HL-60/S4 treated with retinoic acid at 250 ng/mL for 4 days and 3 days (cell line): ENCODE measurements around the gene RPTOR.
"Not testable (repeated sequence)": the region's sequence is repeated elsewhere in the genome, so short reads cannot be mapped to it uniquely, and the experiment has no call there.

ENCODE experiments used
- in situ Hi-C: fragments of 300-500 bp; cut with MboI; formaldehyde crosslinking; loops from 2 replicates; pipeline ENCODE4 v1.7.0; 2022; ENCODE audit warnings: low sequenced_read_pairs

Gene RPTOR

DNA sequence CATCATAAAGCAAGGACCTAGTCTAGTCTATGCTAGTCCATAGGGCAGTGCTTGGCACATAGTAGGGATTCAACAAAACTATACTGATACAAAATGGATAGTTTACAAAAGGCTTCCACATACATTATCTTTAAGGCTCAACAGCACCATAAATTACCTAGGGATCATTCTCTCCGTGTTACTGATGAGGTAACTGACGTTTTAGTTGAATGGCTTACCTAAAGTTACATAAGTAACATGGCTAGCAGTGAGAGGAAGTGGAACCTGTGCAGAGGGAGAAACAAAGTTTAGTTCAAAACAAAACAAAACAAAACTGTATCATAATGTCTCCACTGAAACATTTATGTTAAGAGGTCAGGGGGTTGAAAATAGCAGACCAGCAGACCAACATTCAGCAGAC, 7.9 kb downstream of the RPTOR start:
- in situ Hi-C loops = no loop called here

- in situ Hi-C loops = no loop called here
Measured at GRCh38 chr17:80555266-80555665, 10.6 kb downstream of the RPTOR start.

- in situ Hi-C loops = no loop called here
Measured at GRCh38 chr17:80558046-80558445, 13.4 kb downstream of the RPTOR start.

DNA sequence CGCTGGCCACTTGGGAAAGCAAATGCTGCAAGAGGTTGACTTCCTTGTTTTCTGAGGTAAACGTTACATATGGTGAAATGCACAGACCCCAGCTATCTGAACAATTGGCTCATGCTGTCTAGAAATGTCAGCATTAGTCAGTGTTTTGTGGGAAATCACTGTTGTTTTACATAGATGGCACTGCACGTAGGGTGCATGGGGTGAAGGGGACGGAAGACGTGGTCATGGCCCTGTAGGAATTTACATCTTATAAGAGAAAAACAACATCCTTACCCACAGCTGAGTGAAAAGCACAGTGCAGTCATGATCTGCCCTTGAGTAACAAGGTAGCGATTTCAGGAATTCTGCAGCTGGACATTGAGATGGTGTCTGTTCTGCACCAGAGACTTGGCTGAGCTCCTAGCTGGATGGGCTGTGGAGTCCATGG, 15.2 kb downstream of the RPTOR start:
- in situ Hi-C loops = no loop called here

GRCh38 chr17:80561541-80562114, 17.0 kb downstream of the RPTOR start:
- in situ Hi-C loops = no loop called here

GRCh38 chr17:80564545-80564944, 19.9 kb downstream of the RPTOR start:
- in situ Hi-C loops = no loop called here

DNA sequence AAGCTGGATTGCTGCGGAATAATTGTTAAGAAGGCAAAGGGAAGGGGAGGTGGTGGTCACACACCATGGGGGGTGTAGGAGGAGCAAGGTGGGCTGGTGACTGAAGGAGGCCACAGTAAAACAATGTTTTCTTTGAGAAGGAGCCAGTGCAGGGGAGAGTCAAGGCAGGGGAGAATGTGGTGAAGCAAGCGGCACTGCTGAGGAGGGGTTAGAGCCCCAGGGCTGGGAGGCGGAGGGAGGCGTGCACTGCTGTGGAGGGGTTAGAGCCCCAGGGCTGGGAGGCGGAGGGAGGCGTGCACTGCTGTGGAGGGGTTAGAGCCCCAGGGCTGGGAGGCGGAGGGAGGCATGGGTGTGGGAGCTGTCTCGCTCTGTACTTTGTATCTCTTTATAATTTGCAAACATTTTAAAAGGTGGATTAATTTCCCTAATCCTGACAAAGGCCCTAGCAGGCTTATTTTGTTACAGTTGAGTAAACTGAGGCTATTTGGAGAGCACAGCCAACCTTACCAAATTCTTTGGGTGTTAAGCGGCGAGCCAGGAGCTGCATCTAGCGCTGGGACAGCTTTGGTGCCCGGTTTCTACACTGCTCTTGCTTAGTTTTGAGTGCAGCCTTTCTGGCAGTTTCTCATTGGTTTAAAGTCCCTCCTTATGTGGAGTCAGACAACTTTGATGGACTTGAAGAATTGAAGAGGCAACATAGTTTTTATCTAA, 20.9 kb downstream of the RPTOR start:
- in situ Hi-C loops = no loop called here

DNA sequence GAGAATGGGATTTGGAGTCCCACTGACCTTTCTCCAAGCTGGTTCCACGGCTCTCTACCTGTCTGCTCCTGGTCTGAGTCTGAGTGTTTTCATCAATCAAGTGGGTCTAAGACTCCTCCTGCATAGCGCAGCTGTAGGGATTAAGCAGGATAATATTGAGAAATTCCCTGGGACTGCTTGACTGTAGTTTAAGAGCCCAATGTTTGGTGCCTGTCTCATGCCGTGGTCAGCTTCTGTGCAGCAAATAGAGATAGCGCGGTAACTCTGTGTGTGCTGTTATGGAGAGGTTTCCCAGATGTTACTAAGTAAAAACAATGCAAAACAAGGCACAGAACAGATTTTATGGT, 21.4 kb downstream of the RPTOR start:
- in situ Hi-C loops = no loop called here

GRCh38 chr17:80568246-80568645, 23.6 kb downstream of the RPTOR start:
- in situ Hi-C loops = no loop called here

DNA sequence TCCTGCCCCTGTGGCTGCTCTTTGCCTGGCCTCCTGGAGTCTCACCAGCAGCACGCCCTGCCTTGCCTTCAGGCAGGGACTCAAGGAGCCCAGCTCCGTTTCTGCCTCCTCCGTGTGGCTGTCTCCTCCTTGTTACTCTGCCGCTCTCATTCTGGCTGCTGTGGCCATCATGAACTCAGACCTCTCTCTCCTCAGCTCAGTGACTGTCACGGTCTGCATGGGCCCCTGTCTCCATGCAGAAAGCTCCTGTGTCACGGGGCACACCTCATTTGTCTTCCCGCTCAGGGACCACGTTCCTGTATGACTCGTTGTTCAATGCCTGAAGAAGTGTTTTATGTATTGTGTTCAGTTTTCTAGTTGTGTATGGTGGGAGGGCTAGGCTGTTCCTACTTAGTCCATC, 25.3 kb downstream of the RPTOR start:
- in situ Hi-C loops = loop anchor here (5.0 kb wide), 1 partner anchor 138 kb away; no protein-coding TSS in a partner anchor

DNA sequence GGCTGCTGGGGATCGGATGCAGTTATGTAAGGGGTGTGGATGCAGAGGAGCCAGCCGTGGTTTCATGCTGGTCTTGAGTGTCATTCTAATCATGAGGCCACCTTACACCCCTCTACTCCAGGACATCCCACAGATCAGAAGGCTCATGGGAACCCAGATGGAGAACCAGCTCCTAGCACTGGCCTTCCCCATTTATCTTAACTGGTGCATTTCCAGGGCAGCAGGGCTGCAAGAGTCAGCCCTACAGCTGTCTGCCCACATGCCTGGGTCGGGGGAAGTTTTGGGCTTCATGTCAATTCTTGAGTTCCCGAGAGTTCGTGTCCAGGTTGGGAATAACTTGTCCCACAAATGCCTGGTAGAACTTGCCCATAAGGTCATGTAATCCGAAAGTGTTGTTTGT, 29.1 kb downstream of the RPTOR start:
- in situ Hi-C loops = loop anchor here (5.0 kb wide), 1 partner anchor 141 kb away; no protein-coding TSS in a partner anchor

- in situ Hi-C loops = loop anchor here (5.0 kb wide), 1 partner anchor 142 kb away; no protein-coding TSS in a partner anchor
Measured at GRCh38 chr17:80574496-80574895, 29.9 kb downstream of the RPTOR start.

GRCh38 chr17:80575057-80575875, 30.6 kb downstream of the RPTOR start:
- in situ Hi-C loops = no loop called here

GRCh38 chr17:80577876-80578570, 33.4 kb downstream of the RPTOR start:
- in situ Hi-C loops = no loop called here

DNA sequence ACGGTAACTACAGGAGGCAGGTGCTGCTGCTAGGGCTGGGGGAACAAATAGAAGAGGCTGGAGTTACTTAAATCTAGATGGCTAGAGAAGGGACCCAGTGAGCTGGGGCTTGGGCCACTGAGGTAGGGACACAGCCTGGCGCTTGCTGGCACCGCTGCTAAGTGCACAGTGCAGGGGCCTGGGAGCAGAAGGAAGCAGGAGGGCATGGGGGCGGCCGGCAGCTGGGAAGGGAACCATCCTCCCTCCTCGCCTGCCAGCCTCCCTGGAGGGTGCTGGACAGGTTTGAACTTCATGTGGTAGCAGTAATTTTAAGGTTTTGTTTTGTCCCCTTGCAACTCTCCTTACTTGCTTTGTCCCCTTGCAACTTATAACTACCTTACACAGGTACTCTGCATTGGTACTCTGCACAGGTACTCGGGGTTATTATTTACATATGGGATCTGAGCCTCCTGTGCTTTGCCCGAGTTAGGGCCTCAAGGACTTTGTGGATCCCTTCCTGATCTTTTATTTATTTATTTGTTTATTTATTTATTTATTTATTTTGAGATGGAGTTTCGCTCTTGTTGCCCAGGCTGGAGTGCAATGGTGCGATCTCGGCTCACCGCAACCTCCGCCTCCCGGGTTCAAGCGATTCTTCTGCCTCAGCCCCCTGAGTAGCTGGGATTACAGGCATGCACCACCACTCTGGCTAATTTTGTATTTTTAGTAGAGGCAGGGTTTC, 34.2 kb downstream of the RPTOR start:
- in situ Hi-C loops = not testable (repeated sequence)

DNA sequence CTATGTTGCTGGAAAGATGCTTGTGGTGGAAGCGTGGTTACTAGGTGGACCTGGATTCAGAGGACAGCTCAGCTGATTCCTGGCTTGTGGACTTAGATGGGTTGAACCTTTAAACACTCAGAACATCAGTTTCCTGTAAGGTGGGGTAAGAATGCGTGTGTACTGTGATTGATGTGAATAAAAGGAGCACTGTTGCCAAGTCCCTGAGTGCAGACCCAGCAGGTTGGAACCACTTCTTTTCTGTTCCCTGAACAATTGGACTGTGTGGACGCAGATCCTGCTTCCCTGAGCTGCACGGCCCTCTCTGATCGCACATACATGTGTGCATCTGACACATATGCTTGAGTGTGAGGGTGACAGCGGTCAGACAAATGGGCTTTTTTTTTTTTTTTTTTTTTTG, 37.5 kb downstream of the RPTOR start:
- in situ Hi-C loops = no loop called here

DNA sequence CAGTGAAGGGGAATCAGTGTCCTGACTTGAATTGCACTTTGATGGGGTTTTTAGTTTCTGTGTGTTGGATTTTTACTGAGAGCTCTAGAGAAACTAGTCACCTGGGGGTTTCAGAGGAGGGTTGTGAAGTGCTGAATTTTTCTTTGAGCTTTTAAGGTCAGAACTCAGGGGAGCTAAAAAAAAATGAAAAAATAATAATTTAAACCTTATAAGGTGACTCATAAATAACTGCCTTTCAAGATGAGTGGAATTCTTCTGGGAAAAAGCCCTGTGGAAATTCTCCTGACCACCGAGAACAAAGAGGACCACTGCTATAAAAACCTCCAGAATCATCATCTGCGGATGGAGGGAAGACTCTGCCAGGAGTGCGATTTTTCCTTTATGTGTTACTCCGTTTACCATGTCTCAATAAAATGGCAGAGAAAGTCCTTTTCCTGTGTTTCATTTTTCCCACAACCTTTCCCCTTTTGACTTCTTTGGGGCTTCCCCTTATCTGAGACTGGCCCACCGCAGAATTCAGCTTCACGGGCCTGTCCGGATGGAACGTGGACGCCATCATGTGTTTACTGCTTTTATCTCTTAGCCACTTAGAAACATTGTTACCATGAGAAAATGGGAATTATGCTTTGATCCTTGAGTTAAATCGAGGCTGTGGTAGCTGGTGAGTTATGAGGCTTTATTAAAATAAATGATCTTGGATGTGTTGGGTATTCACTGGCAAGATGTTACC, 39.7 kb downstream of the RPTOR start:
- in situ Hi-C loops = no loop called here

DNA sequence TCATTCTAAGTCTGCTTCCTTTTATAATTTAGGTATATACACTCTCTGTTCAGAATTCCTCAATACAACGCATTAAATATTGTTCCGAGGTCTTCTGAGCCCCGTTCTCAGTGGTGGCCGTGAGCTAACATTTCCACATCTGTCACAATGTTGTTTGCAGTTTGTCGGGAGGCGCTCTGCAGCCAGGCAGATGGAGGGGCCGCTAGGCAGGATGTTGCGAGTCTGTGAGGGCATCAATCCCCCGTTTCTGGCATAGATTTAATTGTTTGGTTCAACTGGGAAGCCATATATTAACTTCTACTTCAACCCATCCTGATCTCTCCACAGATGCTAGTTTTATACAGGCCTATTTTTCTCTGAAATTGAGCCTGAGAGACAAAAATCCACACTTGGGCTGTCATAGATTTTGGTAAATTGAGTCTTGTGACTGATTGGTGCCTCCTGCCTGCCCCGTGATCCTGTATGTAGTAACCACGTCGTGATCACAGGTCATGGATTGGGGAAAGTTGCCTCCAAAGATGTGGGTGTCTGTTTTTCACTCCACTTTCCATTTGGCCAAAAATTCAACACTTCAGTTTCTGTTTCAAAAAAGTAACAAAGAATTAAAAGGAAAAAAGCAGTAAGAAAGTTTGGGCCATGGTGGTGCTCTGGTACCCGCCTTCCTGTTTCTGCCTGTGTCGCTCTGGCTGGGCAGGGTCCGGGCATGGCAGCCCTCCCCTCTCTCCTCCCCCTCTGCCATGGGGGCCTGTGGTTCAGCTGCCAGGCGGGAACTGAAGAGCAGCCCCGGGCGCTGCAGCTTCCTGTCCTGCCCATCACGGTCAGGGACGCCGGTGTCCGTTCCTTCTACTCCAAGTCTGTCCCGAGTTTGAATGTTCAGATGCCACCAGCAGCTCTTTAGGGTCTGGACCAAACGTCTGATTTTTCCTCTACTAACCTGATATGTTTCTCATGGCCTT, 41.5 kb downstream of the RPTOR start:
- in situ Hi-C loops = no loop called here

GRCh38 chr17:80586846-80587228, 42.2 kb downstream of the RPTOR start:
- in situ Hi-C loops = no loop called here
